ENCODE measurements around the gene CD24. TPM values are rescaled to one million over a fixed set of nuclear protein-coding genes. Genes with fewer than 3 reads are reported as not detected.

CD24 gene
- total RNA-seq, 4 donors from 2014 or later, result 5.1 to 235 (median 9.4) TPM

DNA sequence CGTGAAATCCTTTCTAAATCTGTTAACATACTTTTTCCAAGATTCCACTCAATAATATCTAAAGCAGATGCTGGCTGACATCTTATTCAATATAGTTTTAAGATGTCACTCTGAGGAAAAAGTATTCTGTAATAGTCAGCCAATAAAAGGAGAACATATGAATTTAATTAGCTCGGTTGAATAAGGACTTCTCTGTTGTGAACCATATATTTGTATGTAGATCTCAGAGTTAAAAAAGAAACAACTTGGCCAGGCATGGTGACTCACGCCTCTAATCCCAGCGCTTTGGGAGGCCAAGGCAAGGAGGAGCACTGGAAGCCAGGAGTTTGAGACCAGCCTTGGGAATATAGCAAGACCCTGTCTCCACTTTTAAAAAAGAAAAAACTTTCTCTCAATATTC, 7.4 kb upstream of the CD24 start:
- intact Hi-C loops (cut with DNase I; ENCODE audit: low total_unique reads), result no loop called here
- Histone ChIP-seq H3K36me3 (no peaks in the 10 kb centered on the region), H3K4me1 (no peaks in the 10 kb centered on the region), H3K4me3 (no peak overlapping the region), H3K9me3 (no peaks in the 10 kb centered on the region), H3K27ac (no peak overlapping the region), H3K27me3 (peaks cover 0 to 3% of the 10 kb centered on the region in 2 donors)
- TF ChIP-seq, protein P1, sequence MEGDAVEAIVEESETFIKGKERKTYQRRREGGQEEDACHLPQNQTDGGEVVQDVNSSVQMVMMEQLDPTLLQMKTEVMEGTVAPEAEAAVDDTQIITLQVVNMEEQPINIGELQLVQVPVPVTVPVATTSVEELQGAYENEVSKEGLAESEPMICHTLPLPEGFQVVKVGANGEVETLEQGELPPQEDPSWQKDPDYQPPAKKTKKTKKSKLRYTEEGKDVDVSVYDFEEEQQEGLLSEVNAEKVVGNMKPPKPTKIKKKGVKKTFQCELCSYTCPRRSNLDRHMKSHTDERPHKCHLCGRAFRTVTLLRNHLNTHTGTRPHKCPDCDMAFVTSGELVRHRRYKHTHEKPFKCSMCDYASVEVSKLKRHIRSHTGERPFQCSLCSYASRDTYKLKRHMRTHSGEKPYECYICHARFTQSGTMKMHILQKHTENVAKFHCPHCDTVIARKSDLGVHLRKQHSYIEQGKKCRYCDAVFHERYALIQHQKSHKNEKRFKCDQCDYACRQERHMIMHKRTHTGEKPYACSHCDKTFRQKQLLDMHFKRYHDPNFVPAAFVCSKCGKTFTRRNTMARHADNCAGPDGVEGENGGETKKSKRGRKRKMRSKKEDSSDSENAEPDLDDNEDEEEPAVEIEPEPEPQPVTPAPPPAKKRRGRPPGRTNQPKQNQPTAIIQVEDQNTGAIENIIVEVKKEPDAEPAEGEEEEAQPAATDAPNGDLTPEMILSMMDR (IDR thresholded peaks at IDR 0.05), result no peak
- no peak for TF ChIP-seq POLR2A (IDR thresholded peaks at IDR 0.05)
- no peak for DNase-seq

DNA sequence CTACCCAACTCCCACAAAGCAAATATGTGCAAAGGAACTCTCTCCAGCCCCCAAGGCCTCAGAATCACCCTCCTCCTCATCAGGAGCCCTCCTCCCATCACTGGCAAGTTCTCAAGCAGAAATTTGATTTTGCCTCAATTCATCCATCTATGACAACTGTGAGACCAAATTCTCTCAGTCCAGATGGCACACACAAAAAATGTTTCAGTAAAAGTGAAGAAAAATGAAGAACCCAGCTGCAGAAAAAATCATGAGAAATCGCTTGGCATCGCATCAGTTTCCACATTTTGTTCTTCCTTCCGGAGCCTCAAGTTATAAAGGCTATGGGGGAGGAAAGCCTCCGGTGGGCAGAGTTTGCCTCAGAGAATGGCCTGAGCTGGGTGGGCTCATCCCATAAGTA, 6.4 kb upstream of the CD24 start:
- no peak for TF ChIP-seq POLR2A (IDR thresholded peaks at IDR 0.05)
- TF ChIP-seq, protein P1 (IDR thresholded peaks at IDR 0.05), result no peak
- no peak overlapping the region for H3K27ac ChIP-seq
- H3K36me3 ChIP-seq, result no peaks in the 10 kb centered on the region
- DNase-seq, result no peak
- intact Hi-C loops (cut with DNase I; ENCODE audit: low total_unique reads), result no loop called here
- H3K4me1 ChIP-seq, result no peaks in the 10 kb centered on the region
- H3K4me3 ChIP-seq, result no peak overlapping the region
- no peaks in the 10 kb centered on the region for H3K9me3 ChIP-seq
- peaks cover 0 to 3% of the 10 kb centered on the region in 2 donors for H3K27me3 ChIP-seq

DNA sequence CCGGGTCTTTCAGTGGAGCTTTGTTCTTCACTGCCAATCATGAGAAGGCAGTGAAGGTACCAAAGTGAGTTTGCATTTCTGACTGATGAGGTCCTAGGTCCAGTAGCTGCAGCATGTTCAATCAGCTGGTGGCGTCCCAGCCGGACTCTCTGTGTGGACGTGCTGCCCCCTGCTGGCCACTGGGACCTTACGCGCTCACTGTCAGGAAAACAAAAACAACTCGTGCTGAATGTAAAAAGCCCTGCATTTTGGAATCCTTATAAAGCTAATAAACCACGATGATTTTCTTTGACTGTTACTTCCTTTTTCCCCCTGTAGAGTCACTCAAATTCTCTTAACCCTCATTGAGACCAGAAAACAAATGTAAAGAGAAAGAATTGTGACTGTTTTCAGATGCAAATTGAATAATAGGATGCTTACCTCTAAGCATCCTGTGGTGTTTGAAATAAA, 4.9 kb upstream of the CD24 start:
- intact Hi-C loops (cut with DNase I; ENCODE audit: low total_unique reads), result no loop called here
- TF ChIP-seq, protein P1 (IDR thresholded peaks at IDR 0.05), result peak; percentile 77 to 93 (median 82)
- TF ChIP-seq POLR2A (IDR thresholded peaks at IDR 0.05), result no peak

DNA sequence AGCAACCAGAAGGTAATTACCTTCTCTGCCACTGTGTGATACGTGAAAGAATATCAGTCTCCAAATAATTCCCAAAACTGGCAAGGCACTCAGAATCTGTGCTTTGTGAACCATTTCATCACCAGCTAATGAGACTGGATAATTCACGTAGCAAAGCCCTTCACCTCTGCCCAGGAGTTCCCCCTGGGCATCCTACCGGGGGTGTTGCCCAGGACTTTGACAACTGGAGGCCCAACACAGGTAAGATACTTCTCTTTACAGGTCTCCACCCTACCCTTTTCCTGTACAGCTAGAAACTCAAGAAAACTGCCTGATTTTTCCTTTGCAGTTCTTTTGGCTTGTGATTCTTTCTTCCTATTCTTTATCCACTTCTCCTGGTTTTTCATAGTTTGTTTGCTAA, 2.7 kb upstream of the CD24 start:
- no peaks in the 10 kb centered on the region for H3K4me1 ChIP-seq
- intact Hi-C loops (cut with DNase I; ENCODE audit: low total_unique reads), result no loop called here
- no peak overlapping the region for H3K27ac ChIP-seq
- no peak for DNase-seq
- H3K36me3 ChIP-seq, result no peaks in the 10 kb centered on the region
- H3K4me3 ChIP-seq, result no peak overlapping the region
- peaks cover 0 to 3% of the 10 kb centered on the region in 2 donors for H3K27me3 ChIP-seq
- H3K9me3 ChIP-seq, result no peaks in the 10 kb centered on the region
- TF ChIP-seq POLR2A (IDR thresholded peaks at IDR 0.05), result no peak
- TF ChIP-seq, protein P1 (IDR thresholded peaks at IDR 0.05), result no peak

More for the DNA sequence above, 4.9 kb upstream of the CD24 start:
- no peaks in the 10 kb centered on the region for H3K9me3 ChIP-seq
- H3K4me1 ChIP-seq, result no peaks in the 10 kb centered on the region
- H3K4me3 ChIP-seq, result no peak overlapping the region
- no peaks in the 10 kb centered on the region for H3K36me3 ChIP-seq
- peak; percentile 68 to 71 for DNase-seq
- peaks cover 0 to 3% of the 10 kb centered on the region in 2 donors for H3K27me3 ChIP-seq
- H3K27ac ChIP-seq, result no peak overlapping the region

DNA sequence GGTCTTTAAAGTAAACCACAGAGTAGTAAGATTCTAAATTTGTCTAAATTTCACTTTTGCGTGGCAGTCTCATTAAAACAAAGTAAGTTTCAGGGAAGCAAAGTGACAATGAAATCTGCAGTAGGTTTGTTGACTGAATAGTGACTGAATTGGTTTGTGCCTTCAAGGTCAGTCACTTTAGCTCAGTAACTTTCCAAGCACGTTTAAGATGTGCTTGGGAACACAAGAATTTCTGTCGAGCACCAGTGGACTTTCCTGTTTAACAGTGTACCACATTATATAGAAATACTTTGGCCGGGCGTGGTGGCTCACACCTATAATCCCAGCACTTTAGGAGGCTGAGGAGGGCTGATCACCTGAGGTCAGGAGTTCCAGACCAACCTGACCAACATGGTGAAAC, 1.7 kb upstream of the CD24 start:
- DNase-seq, result no peak
- H3K27ac ChIP-seq, result no peak overlapping the region
- no peak overlapping the region for H3K4me3 ChIP-seq
- no peaks in the 10 kb centered on the region for H3K36me3 ChIP-seq
- no peaks in the 10 kb centered on the region for H3K4me1 ChIP-seq
- TF ChIP-seq POLR2A (IDR thresholded peaks at IDR 0.05), result no peak
- TF ChIP-seq, protein P1 (IDR thresholded peaks at IDR 0.05), result no peak
- H3K27me3 ChIP-seq, result peaks cover 0 to 3% of the 10 kb centered on the region in 2 donors
- intact Hi-C loops (cut with DNase I; ENCODE audit: low total_unique reads), result no loop called here
- H3K9me3 ChIP-seq, result no peaks in the 10 kb centered on the region

All from uterus (tissue), 4 donors.